LNCaP clone FGC (cell line): ENCODE measurements around the gene NIPAL3.
A peak's percentile ranks its signal among the peaks of the same experiment; 100 is the strongest.

Source experiments
- DNase-seq: peaks from one replicate; pipeline ENCODE4 v3.0.0-alpha.2; 2011; ENCODE audit warnings: low read depth
- H3K4me3 ChIP-seq: 2 replicates; pipeline ENCODE4 v1.5.1; 2011; ENCODE audit warnings: mild to moderate bottlenecking, low read depth, low read length, control low read depth
- TF ChIP-seq, protein P1 (sequence below): IDR thresholded peaks from 2 replicates; pipeline ENCODE4 v1.5.1; 2012; ENCODE audit warnings: mild to moderate bottlenecking; ENCODE audit not compliant: control insufficient read depth, insufficient read depth; ENCODE audit errors: extremely low read depth

Gene NIPAL3

GRCh38 chr1:24503059-24503751 is 87.6 kb downstream of the NIPAL3 start:
- H3K4me3 ChIP-seq = peak overlapping the region; percentile 60
- TF ChIP-seq, protein P1, sequence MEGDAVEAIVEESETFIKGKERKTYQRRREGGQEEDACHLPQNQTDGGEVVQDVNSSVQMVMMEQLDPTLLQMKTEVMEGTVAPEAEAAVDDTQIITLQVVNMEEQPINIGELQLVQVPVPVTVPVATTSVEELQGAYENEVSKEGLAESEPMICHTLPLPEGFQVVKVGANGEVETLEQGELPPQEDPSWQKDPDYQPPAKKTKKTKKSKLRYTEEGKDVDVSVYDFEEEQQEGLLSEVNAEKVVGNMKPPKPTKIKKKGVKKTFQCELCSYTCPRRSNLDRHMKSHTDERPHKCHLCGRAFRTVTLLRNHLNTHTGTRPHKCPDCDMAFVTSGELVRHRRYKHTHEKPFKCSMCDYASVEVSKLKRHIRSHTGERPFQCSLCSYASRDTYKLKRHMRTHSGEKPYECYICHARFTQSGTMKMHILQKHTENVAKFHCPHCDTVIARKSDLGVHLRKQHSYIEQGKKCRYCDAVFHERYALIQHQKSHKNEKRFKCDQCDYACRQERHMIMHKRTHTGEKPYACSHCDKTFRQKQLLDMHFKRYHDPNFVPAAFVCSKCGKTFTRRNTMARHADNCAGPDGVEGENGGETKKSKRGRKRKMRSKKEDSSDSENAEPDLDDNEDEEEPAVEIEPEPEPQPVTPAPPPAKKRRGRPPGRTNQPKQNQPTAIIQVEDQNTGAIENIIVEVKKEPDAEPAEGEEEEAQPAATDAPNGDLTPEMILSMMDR = no peak
- no peak for DNase-seq

DNA sequence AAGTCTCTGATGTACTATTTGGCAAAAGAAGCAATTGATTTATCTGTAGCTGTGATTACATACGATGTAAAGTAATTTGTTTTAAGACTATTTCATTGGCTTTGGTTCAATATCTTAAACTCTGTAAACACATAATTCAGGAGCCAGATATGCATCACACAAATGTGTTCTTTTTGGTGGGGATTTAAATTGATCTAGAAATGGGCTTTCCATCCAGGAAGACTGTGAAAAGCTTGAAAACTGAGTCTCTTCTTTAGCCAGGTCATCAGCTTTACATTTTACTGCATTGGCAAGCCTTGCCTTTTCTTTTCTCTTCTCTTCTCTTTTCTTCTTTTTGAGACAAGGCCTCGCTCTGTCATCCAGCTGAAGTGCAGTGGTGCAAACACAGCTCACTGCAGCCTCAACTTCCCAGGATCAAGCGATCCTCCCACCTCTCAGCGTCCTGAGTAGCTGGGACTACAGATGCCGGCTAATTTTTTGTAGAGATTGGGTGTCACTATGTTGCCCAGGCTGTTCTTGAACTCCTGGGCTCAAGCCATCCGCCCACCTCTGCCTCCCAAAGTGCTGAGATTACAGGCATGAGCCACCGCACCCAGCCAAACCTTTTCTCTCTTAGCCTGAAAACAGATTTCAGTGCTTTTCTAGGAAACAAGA is 88.4 kb downstream of the NIPAL3 start:
- peak overlapping the region; percentile 60 for H3K4me3 ChIP-seq
- TF ChIP-seq, protein P1 = no peak
- no peak for DNase-seq

GRCh38 chr1:24504560-24504959 is 89.0 kb downstream of the NIPAL3 start:
- DNase-seq = no peak
- TF ChIP-seq, protein P1 = no peak
- no peak overlapping the region for H3K4me3 ChIP-seq

DNA sequence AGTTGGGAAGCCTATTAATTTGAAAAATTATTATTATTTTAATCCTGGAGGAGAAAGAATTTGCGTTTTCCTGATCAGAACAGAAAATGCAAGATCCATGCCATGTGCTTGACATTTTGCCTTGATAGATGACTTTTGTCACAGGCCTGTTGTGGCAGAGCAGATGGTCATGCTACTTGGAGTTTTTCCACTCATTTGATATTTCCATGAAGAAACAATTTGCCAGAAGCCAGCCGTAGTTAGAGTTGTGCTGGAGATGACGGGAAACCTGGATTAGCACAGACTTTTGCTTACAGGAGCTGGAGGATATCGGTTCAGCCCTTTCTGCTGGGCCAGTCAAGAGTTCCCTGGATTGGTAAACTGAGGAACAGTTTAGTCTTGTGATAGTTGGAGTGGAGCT is 90.2 kb downstream of the NIPAL3 start:
- DNase-seq = no peak
- no peak overlapping the region for H3K4me3 ChIP-seq
- TF ChIP-seq, protein P1 = no peak

DNA sequence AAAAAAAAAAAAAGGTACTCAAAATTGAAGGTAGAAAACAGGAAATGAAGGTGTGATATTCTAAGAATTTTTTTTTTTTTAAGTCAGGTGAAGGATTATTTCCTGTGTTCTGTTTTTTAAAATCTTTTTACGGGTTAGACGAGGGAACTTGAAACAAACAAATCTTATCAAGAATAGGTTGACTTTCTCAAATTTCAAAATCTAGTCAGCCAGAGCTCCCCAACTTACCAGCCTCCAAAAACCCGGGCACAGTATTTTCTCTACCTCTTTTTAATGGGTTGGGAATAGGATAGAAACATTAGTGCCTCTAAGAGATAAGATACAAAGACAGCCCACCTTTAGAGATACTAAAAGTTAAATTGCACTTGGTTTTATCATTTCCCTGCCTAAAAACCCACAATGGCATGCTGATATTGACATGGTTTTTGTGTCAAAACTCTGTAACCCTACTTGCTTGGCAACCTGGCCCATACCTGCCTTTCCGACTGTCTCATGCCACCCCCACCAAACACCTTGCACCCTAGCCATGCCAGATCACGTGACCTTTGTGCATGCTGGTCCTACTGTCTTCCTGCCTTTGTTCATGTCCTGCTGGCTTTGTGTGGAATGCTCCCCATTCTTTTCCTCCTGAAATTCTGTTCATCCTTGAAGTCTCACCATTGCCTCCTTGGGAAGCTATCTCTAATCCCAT is 91.2 kb downstream of the NIPAL3 start:
- TF ChIP-seq, protein P1 = no peak

GRCh38 chr1:24507405-24507804 is 91.8 kb downstream of the NIPAL3 start:
- no peak overlapping the region for H3K4me3 ChIP-seq
- DNase-seq = no peak
- TF ChIP-seq, protein P1 = no peak

More for the DNA sequence above, 91.2 kb downstream of the NIPAL3 start:
- H3K4me3 ChIP-seq = no peak overlapping the region
- DNase-seq = no peak
